ENCODE results near the gene PGM3. TPM values are rescaled to one million over a fixed set of nuclear protein-coding genes. Genes with fewer than 3 reads are reported as not detected.
A peak's percentile ranks its signal among the peaks of the same experiment; 100 is the strongest.
"Not testable (repeated sequence)": the region's sequence is repeated elsewhere in the genome, so short reads cannot be mapped to it uniquely, and the experiment has no call there.

The PGM3 gene, protein sequence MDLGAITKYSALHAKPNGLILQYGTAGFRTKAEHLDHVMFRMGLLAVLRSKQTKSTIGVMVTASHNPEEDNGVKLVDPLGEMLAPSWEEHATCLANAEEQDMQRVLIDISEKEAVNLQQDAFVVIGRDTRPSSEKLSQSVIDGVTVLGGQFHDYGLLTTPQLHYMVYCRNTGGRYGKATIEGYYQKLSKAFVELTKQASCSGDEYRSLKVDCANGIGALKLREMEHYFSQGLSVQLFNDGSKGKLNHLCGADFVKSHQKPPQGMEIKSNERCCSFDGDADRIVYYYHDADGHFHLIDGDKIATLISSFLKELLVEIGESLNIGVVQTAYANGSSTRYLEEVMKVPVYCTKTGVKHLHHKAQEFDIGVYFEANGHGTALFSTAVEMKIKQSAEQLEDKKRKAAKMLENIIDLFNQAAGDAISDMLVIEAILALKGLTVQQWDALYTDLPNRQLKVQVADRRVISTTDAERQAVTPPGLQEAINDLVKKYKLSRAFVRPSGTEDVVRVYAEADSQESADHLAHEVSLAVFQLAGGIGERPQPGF
- 61.2 and 80.2 TPM in 2 replicates for total RNA-seq

DNA sequence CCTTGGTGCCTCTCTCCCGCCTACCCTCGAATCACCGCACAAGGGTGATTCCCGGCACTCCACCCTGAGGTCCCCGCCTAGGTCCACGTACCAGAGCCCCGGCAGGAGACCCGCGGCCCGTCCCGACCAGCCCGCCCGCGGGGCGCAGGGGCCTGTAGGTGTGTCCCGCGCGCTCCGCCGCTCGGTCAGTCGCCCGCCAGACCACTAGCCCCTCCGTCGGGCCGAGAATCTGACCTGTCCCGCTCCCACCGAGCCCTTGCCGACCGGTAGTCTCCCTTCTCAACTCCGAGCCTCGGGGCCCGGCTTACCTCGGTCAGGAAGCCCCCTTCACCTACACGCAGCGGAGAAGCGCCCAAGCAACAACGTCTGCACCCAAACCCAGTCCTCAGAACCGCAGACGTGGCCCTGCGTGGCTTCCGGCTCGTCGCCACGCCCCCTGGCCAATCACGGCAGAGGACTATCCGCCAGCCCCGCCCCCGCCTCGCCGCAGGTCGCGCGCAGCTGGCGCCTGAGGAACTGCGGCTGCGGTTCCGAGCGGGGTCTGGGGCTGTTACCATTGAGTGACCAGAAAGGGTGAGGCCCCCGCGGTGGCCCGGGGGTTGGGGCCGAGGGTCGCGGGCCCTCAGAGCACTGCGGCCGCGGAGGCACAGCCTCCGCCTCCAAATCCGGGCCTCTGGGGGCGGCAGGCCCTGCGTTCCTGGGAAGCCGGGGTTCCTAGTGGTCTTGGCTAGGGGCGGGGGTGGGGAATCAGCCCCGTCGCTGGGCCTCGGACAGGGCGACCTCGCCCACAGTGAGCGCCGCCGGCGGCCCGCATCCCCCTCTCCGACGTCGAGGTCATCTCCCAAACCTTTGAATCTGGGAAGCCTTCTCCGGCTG lies at the start of gene PGM3, which contains the start of gene RWDD2A:
Gene PGM3, minus strand, starts transcription at position 395 of the 876 bp plus-strand sequence. CDS start 2,253 bp downstream, outside the sequence.
Gene RWDD2A, plus strand, starts transcription at position 487 of the 876 bp plus-strand sequence. CDS start 1,095 bp downstream, outside the sequence.
- peak; percentile 94 for DNase-seq

DNA sequence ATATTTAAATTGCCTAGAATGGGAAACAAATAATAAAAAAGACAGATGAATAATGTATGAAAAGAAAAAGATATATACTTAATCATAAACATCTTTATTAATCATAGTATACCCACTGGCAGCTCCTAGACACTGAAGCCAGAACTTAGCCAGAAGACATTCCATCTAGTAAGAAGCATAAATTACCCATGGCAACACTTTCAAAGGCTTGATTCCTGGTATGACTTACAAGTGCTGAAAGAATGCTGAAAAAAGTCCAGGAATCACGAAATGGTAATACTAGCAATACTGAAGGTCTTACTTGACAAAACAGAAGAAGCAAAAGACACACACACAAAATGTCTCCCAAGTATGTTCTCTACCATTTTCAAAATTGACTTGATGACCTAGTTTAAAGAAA lies 38.1 kb upstream of the PGM3 start:
- DNase-seq, result no peak

DNA sequence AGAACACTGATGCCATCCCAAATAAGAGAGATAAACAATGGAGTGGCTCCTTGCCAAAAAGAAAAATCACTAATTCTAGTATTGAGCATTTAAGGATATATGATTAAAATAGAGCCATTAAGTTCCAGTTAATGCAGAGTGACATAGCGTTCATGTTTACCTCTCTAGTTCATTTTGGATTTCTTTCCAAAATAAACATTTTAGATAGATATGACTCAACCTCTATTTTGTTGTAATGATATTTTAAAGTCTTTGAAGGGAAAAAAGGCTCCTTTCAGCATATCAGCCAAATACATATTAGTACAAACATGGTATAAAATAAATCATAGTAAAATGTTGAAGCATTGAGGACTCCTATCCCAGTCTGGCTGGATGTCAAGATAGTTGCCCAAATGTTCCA lies 33.5 kb upstream of the PGM3 start:
- DNase-seq, result peak; percentile 5

DNA sequence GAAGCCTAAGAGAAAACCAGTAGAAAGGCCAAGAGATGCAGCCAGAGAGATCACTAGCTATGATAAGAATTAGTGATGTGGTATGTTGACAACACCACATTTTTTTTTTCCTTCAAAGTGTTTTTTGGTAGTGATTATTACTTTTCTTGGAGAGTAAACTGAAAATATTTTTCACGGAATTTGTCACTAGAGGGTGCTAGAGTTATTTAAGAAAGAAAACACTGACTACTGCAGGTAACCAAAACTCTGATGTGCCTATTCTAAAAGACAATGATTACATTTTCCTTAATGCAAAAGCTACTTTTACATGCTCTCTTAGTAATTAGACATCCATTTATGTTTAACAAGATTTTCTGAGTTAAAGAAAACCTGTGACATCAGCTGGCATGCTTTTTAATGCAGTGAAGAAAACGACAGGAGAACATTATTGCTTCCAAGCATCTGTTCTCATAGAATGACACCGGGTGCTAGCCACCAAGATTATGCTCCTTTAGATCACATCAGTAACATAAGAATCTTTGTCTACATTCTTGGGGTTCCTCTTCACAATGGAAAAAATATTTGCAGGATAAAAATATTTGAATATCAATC lies 28.9 kb upstream of the PGM3 start:
- peak; percentile 66 for DNase-seq

DNA sequence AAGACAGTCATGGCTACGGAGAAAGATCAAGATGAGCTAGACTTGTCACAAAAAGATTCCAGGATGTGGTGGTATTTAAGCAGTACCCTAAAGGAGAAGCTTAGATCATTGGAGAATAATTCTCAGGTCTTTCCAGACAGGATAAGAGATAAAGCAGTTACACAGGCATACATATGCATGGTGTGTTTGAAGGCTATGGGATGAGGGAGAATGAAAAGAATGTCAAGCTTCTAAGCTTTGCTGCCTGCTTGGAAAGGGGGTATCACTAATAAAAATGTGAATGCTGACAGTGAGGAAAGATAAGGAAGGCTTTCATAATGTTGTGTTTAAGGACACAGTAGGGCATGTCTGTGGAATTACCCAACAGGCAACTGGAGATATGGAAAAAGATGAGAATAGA lies 28.2 kb upstream of the PGM3 start:
- no peak for DNase-seq

DNA sequence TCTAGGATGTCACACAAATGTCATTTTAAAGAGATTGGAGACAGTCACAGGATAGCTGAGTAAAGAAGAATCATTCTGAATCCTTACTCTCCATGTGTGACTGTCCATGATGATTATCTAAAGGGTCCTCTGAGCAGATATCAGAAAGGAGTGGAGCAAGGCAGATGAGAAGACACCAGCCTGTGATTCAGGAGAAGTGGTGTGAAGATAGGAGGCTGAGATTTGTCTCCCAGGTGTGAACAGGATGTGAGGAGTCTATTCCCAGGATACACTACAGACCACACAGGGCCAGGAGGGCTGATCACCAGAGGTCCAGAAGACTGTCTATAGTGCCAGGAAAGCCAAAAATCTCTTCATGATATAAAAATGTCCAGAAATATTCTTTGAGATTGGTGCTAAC lies 27.1 kb upstream of the PGM3 start:
- DNase-seq, result no peak

DNA sequence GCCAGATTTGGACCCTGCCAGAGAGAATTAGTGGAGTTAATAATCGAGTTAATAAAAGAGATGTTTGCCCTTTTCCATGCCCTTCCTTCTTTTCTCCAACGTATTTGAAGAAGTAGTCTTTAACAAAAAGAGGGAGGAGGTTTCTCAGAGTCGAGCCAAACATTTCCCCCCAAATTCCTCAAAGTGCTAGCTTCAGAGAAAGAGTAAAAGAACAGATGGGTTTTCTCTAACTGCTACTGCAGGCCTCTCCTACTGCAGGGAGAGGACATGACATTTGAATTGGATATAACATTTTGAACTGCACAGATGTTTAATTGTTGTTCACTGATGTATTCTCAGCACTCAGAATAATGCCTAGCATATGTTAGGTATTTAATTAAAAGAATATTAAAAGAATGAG lies 25.6 kb upstream of the PGM3 start:
- DNase-seq, result no peak

DNA sequence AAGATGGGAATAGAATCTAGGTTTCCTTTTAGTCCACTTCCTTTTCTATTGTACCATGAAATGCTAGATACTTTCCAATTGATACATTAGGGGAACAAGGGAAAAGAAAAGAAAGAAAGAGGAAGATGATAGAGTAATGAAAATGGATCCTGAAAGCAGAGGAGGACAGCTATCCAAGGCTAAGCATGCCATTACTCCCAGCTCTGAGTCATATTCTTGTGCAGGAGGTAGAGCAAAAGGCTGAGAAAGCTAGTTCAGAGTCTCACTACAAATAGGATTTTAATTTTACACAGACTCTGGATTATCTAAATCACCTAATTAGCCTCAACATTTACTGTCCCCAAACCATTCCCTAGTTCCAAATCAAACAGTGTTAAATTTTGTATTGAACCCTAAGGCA lies 23.7 kb upstream of the PGM3 start:
- DNase-seq, result no peak

DNA sequence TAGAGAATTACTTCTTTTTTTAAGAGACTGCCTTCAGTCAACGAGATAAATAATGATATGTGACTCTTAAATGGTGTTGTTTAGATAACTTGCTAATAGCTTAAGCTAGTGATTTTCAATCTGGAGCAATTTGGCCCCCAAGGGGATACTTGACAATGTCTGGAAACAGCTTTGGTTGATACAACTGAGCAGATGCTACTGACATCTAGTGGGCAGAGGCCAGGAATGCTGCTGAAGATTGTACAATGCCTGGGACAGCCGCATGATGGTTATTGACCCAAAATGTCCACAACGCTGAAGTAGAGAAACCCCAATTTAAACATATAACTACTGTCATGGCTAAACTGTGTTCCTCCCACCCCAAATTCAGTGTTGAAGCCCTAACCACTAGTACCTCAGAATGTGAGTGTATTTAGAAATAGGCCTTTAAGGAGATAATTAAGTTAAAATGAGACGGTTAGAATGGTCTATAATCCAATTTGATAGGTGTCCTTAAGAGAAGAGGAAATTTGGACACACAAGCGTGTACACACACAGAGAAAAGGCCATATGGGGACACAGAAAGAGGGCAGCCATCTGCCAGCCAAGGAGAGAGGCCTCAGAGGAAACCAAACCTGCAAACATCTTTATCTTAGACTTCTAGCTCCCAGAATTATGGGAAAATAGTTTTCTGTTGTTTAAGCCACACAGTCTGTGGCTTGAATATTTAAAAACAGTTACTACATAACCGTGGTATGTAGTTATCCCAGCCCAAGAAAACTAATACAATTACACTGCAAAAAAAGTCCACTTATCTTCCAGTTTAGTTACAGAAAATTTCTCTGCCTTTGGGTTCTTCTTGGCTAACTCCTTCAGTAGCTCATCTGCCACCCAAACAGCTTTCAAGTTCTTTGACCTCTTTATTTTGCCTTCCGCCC lies 22.3 kb upstream of the PGM3 start:
- DNase-seq, result peak; percentile 91

DNA sequence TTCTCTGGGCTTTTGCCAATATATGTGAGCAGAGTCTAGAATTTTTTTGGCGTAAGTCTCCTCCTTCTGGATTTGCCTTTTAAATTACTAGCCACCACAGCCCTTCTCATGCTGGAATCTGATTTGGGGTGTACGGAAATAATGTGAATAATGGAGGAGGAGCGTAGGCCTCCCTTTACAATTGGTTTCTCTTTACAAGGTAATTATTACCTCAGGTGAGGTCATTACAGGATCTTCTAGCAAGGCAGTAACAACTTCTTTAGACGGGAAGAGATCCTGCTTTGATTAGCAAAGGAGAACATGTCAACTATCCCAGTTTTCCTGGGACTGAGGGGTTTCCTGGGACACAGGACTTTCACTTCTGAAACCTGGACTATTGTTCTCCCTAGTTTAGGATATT lies 9.0 kb upstream of the PGM3 start:
- DNase-seq, result no peak

DNA sequence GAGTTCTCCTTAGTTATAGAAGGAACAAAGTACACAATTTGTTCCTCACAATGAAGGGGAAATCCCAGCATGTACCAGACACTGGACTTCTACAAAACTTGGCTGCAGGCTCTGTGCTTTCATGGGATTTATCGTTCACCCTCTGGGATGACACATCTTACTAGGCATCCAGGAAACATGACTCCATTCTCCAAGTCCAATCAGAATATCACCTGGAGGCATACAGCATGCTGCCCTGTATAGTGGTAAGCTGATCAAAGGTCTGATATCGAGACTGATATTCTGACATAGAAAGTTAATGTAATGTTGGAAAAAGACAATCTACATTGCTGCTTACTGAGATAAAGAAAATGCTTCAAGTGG lies 6.8 kb upstream of the PGM3 start:
- DNase-seq, result peak; percentile 81

DNA sequence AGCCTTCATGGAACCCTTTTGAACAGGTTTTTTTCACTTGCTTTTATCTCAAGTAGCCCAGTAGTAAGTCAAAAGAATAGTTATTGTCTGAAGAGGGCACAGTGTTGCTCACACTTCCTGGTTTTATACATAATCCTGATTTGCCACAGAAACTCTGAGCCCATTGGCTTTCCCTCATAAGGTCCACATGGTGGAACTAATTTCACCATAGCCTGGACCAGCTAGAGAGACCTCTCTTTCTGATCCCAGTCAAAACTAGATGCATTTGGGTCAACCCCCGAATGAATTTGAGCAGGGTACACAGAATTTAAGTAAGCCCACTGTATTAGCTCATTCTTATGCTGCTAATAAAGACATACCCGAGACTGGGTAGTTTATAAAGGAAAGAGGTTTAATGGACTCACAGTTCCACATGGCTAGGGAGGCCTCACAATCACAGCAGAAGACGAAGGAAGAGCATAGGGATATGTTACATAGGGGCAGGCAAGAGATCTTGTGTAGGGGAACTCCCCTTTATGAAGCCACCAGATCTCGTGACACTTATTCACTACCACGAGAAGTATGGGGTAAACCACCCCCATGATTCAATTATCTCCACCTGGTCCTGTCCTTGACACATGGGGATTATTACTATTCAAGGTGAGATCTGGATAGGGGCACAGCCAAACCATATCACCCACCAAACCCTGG lies 6.3 kb upstream of the PGM3 start:
- peak; percentile 64 for DNase-seq

DNA sequence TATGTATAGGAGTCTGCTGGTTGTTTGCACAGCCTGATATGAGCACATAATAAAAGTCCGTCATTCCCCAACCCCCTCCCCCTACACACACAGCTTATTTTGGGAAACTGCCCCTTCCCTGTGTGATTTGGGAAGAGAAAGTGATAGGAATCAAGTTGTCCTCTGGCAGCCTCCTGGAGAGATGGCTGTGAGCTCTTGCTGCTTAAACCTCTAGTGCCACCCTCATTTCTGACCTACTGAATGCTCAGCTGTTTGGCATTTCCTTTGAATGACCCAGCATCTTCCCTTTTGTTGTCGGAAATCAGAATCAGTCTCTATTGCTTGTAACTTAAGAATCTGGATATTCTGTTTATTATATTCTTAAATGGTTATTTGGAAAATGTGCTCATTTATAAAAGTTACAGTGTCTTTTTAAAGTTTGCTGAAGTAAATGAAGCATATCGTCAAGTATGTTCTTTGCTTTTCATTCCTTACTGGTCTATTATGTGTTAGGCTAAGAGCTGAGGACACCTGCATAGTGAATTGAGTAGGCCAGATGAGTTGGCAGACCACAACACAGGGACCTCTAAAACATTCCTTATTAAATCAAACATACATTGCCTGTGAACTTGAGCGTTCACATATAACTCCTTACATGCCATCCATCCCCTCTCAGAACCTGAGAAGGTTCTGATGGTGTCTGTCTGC lies 5.6 kb upstream of the PGM3 start:
- DNase-seq, result peak; percentile 73

DNA sequence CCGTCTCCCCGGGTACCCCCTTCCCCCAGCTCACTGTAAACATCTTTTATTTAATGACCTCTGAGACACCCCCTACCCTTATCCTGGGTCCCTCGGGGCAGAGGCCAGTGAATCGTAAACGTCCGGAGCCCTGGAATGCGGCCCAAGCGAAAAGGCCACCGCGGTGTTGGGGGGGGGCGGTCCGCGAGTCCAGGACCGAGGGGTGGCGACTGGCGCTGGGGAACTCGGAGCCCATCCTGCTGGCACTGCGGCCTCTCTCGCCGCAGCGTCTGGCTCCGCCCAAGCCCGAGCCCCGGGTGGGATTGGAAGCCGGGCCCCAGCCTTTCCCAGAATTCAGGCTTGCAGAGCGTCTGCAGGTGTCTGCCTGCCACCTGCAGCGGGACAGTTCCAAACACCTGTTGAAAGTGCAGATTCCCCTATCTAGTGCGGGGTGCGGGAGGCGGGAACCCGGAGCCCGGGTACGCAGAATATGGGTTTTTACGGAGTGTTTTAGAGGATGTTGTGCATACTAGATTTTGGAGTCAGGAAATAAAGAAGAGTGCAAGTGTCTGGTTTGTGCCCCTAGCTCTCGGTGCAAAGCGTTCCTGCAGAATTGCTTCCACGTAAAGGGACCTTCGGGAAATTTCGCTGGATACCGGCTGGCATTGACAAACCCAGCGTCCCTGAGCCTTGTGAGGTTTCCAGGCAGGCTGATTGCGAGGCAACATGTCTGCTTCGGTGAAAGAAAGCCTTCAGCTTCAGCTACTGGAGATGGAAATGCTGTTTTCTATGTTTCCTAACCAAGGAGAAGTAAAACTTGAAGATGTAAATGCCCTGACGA lies 892 bp upstream of the PGM3 start:
- DNase-seq, result peak; percentile 57

DNA sequence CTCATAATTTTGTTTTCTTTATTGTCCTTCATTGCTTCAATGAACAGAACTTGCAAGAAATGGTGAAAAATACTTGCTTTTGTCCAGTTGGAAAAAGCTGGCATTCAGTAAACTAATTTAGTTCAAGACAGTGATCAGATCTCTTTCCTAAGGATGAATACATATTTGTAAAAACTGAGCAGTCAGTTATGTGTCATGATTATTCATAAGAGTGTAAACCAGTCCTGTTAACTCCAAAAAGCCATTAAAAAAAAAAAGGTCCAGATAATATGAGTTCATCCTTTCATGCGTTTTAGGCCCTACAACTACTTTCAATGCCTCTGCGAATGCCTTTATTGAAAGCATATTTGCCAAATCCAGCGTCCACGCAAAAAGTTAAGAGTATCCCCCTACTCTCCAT lies 609 bp downstream of the PGM3 start:
- no peak for DNase-seq

DNA sequence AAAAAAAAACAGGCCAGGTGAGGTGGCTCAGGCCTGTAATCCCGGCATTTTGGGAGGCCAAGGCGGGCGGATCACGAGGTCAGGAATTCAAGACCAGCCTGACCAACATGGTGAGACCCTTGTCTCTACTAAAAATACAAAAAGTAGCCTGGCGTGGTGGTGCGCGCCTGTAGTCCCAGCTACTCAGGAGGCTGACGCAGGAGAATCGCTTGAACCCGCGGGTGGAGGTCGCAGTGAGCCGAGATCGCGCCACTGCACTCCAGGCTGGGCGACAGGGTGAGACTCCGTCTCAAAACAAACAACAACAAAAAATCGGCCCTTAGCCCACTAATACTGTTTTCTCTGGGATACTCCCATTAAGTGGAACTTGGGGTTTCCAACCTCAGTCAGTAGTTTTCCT lies 1.1 kb downstream of the PGM3 start:
- DNase-seq, result not testable (repeated sequence)

DNA sequence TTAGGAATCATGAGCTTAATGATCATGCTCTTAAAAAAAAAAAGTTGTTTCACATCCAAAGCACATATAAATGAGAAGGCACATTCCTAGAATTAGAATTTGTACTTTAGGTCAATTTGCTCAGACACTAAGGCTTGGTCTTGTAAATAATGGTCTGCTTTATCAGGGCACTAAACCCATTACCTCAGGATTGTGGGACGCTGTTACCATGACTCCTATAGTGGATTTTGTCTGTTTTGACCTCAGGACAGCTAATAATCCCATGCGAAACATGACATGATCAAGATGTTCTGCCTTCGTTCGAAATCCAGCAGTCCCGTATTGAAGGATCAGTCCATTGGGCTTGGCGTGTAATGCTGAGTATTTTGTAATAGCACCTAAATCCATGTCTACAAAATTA lies 2.4 kb downstream of the PGM3 start:
- DNase-seq, result no peak

DNA sequence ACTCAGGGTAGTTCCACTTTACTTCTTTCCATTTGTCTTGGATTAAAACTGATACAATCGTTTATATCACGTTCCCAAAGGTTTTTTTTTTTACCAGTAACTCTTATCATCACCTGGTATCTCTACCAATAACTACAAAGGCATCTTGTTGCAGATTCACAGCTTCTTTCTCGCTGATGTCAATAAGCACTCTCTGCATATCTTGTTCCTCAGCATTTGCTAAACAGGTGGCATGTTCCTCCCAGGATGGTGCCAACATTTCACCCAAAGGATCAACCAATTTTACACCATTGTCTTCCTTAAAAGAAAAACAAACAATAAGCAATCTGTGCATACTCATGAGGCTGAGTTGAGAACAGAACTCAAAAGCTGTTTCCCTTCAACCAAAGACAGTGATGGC lies 4.6 kb downstream of the PGM3 start:
- no peak for DNase-seq

DNA sequence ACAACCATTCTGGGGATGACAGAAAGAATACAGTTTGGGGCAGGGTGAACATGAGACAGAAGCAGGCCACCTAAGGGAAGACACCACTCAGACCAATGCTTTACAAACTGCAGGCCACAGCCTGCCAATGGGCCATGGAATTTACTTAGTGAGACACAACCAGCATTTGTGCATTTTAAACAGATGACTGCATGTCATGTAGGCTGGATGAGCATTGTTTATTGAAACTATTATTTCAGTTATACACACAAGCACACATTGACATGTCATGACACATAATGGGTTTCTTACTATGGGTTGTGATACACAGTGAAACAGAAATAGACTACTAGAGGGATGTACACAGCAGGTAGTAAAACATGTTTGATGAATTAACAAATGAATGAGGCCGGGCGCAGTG lies 8.0 kb downstream of the PGM3 start:
- DNase-seq, result no peak

Data from dermis blood vessel endothelial cell (primary cell).